DOHH2 (cell line): ENCODE results near the gene TRIM37.

Experiments used
- H3F3A ChIP-seq: fragments of 200-600 bp; sonication (generic), shearing (Covaris generic); 2 replicates; pipeline ENCODE4 v1.6.0; 2016; ENCODE audit warnings: antibody characterized with exemption, mild to moderate bottlenecking; ENCODE audit not compliant: control insufficient read depth, insufficient read depth
- H3K27ac ChIP-seq: fragments of 200-600 bp; sonication (generic); 2 replicates; pipeline ENCODE4 v1.5.1; 2014; ENCODE audit warnings: low read depth, mild to moderate bottlenecking, low read length, moderate library complexity
- H3K27me3 ChIP-seq: fragments of 200-600 bp; sonication (generic); 2 replicates; pipeline ENCODE4 v1.6.1; 2014; ENCODE audit warnings: mild to moderate bottlenecking, low read length, mixed read lengths; ENCODE audit not compliant: control insufficient read depth
- H3K36me3 ChIP-seq: fragments of 200-600 bp; sonication (generic); 2 replicates; pipeline ENCODE4 v1.6.1; 2014; ENCODE audit warnings: mild to moderate bottlenecking, low read length, moderate library complexity, mixed read lengths; ENCODE audit not compliant: control insufficient read depth
- H3K4me1 ChIP-seq: fragments of 200-600 bp; sonication (generic); 2 replicates; pipeline ENCODE4 v1.6.1; 2014; ENCODE audit warnings: mild to moderate bottlenecking, low read length, mixed read lengths; ENCODE audit not compliant: control insufficient read depth
- H3K4me2 ChIP-seq: fragments of 200-600 bp; sonication (generic); 2 replicates; pipeline ENCODE4 v1.6.0; 2014; ENCODE audit warnings: mild to moderate bottlenecking, low read length, moderate library complexity
- H3K4me3 ChIP-seq: fragments of 200-600 bp; sonication (generic); 2 replicates; pipeline ENCODE4 v1.5.1; 2014; ENCODE audit warnings: mild to moderate bottlenecking, low read length, mixed read lengths
- H3K79me2 ChIP-seq: fragments of 200-600 bp; sonication (generic); 2 replicates; pipeline ENCODE4 v1.6.1; 2014; ENCODE audit warnings: mild to moderate bottlenecking, low read length, mixed read lengths; ENCODE audit not compliant: control insufficient read depth
- H3K9me2 ChIP-seq: fragments of 200-600 bp; sonication (generic); replicated peaks from 2 replicates; pipeline ENCODE4 v1.6.1; 2014; ENCODE audit warnings: mild to moderate bottlenecking, low read length, mixed read lengths; ENCODE audit not compliant: control insufficient read depth
- H3K9me3 ChIP-seq: fragments of 200-600 bp; sonication (generic); 2 replicates; pipeline ENCODE4 v1.6.1; 2014; ENCODE audit warnings: antibody characterized with exemption, low read length, mixed read lengths; ENCODE audit not compliant: control insufficient read depth, insufficient read depth
- H4K20me1 ChIP-seq: fragments of 200-600 bp; sonication (generic); 2 replicates; pipeline ENCODE4 v1.6.0; 2014; ENCODE audit warnings: low read depth, mild to moderate bottlenecking, antibody characterized with exemption, low read length, moderate library complexity; ENCODE audit not compliant: control insufficient read depth, insufficient read depth
- CTCF ChIP-seq: fragments of 200-600 bp; sonication (generic); IDR thresholded peaks from one replicate; pipeline ENCODE4 v1.5.1; 2014; ENCODE audit warnings: antibody characterized with exemption, mild to moderate bottlenecking, low read depth, low read length; ENCODE audit not compliant: poor library complexity, severe bottlenecking
- EZH2phosphoT487 ChIP-seq: fragments of 200-600 bp; sonication (generic); IDR thresholded peaks from 2 replicates; pipeline ENCODE4 v1.6.1; 2017; ENCODE audit warnings: borderline replicate concordance, mild to moderate bottlenecking, antibody characterized with exemption, low read length, moderate library complexity, mixed read lengths

Gene TRIM37

GRCh38 chr17:59097876-59098275, 8.8 kb downstream of the TRIM37 start:
- no peaks in the 10 kb centered on the region for H3K9me3 ChIP-seq
- H3K9me2 ChIP-seq = no peaks in the 10 kb centered on the region
- H4K20me1 ChIP-seq = no peaks in the 10 kb centered on the region
- no peak overlapping the region for H3K4me2 ChIP-seq
- H3K36me3 ChIP-seq = peaks cover 57% of the 10 kb centered on the region
- no peak overlapping the region for H3K4me3 ChIP-seq
- H3K27ac ChIP-seq = no peak overlapping the region
- no peaks in the 10 kb centered on the region for H3K27me3 ChIP-seq
- no peaks in the 10 kb centered on the region for H3K4me1 ChIP-seq
- peaks cover 87% of the 10 kb centered on the region for H3K79me2 ChIP-seq
- TF ChIP-seq EZH2phosphoT487 (no peak), CTCF (no peak)
- peaks cover 4% of the 10 kb centered on the region; the same call in 1 of the 2 replicates for H3F3A ChIP-seq

GRCh38 chr17:59094861-59095530, 11.7 kb downstream of the TRIM37 start:
- Histone ChIP-seq H4K20me1 (no peaks in the 10 kb centered on the region), H3F3A (no peaks in the 10 kb centered on the region), H3K4me3 (no peak overlapping the region), H3K27me3 (no peaks in the 10 kb centered on the region), H3K9me3 (no peaks in the 10 kb centered on the region), H3K9me2 (no peaks in the 10 kb centered on the region), H3K27ac (no peak overlapping the region), H3K79me2 (peaks cover 78% of the 10 kb centered on the region), H3K36me3 (peaks cover 46% of the 10 kb centered on the region), H3K4me1 (no peaks in the 10 kb centered on the region), H3K4me2 (no peak overlapping the region)
- TF ChIP-seq EZH2phosphoT487 = no peak
- no peak for TF ChIP-seq CTCF

- H3K36me3 ChIP-seq = peaks cover 46% of the 10 kb centered on the region
- H3K79me2 ChIP-seq = peaks cover 70% of the 10 kb centered on the region
- H3K9me3 ChIP-seq = no peaks in the 10 kb centered on the region
- no peaks in the 10 kb centered on the region for H3K4me1 ChIP-seq
- H3K4me2 ChIP-seq = no peak overlapping the region
- TF ChIP-seq CTCF (no peak), EZH2phosphoT487 (no peak)
- no peaks in the 10 kb centered on the region for H3F3A ChIP-seq
- H3K4me3 ChIP-seq = no peak overlapping the region
- H3K27ac ChIP-seq = no peak overlapping the region
- no peaks in the 10 kb centered on the region for H3K27me3 ChIP-seq
- no peaks in the 10 kb centered on the region for H3K9me2 ChIP-seq
- no peaks in the 10 kb centered on the region for H4K20me1 ChIP-seq
These were observed 12.9 kb downstream of the TRIM37 start for GRCh38 chr17:59093702-59094231.
